HFFc6 (cell line): ENCODE results near the gene PIK3C2B. TPM values are rescaled to one million over a fixed set of nuclear protein-coding genes. Genes with fewer than 3 reads are reported as not detected.

Experiments used
- DNase-seq: peaks from one replicate; pipeline ENCODE4 v3.0.0-alpha.2; 2018
- H3K27ac Mint-ChIP-seq: 2 replicates; pipeline ENCODE4 v1.8.0; 2020; ENCODE audit warnings: mild to moderate bottlenecking, mixed read lengths
- H3K27me3 Mint-ChIP-seq: 2 replicates; pipeline ENCODE4 v1.8.0; 2021; ENCODE audit warnings: mild to moderate bottlenecking, moderate library complexity, mixed read lengths; ENCODE audit not compliant: insufficient read depth
- H3K36me3 Mint-ChIP-seq: 2 replicates; pipeline ENCODE4 v1.8.0; 2021; ENCODE audit warnings: low read depth, mixed read lengths
- H3K4me1 Mint-ChIP-seq: 2 replicates; pipeline ENCODE4 v1.8.0; 2020; ENCODE audit warnings: low read depth, mixed read lengths
- H3K4me3 Mint-ChIP-seq: 2 replicates; pipeline ENCODE4 v1.8.0; 2020; ENCODE audit warnings: mild to moderate bottlenecking, moderate library complexity, mixed read lengths
- H3K9me3 Mint-ChIP-seq: 2 replicates; pipeline ENCODE4 v1.8.0; 2020; ENCODE audit warnings: mild to moderate bottlenecking, mixed read lengths
- total RNA-seq, 6 experiments: library from RNA; stranded (reverse); fragmentation: NEBNext Ultra II Directional; extraction: Animal tissue kit (Norgen Biotek cat#: 25700); gene quantifications; 2 replicates in 1 of 6; 3 replicates in 5 of 6; pipeline ENCODE4 v1.2.3, GENCODE V29; 2021
- TF ChIP-seq, protein P1 (sequence below): fragments of 200-600 bp; sonication (generic); IDR thresholded peaks from 2 replicates; pipeline ENCODE4 v1.5.0; 2021; ENCODE audit warnings: antibody characterized with exemption, mild to moderate bottlenecking

Gene PIK3C2B
- total RNA-seq, 6 experiments from 2014 or later, result 1.6 to 3.2 (median 2.0) TPM

DNA sequence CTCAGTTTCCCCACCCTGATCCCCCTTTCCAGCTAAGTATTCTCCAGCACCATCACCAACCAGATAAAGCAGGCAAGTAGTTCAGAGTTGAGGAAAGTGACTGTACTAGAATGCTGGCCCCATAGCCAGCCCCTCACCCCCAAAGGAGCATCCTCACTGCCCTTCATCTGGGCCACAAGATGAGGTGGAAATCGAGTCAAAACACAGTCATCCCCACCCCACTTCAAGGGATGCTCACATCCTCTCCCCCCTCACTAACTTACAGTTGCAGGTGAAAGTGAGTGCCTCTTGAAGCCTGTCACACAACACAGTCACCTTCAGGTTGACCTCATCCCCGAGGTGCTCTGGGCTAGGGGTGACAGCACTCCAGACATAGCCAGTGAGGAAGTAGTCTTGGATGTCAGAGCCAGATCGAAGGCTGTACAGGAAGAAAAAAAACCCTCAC lies 30.4 kb downstream of the PIK3C2B start:
- no peak overlapping the region for H3K27ac Mint-ChIP-seq
- DNase-seq, result no peak
- TF ChIP-seq, protein P1, sequence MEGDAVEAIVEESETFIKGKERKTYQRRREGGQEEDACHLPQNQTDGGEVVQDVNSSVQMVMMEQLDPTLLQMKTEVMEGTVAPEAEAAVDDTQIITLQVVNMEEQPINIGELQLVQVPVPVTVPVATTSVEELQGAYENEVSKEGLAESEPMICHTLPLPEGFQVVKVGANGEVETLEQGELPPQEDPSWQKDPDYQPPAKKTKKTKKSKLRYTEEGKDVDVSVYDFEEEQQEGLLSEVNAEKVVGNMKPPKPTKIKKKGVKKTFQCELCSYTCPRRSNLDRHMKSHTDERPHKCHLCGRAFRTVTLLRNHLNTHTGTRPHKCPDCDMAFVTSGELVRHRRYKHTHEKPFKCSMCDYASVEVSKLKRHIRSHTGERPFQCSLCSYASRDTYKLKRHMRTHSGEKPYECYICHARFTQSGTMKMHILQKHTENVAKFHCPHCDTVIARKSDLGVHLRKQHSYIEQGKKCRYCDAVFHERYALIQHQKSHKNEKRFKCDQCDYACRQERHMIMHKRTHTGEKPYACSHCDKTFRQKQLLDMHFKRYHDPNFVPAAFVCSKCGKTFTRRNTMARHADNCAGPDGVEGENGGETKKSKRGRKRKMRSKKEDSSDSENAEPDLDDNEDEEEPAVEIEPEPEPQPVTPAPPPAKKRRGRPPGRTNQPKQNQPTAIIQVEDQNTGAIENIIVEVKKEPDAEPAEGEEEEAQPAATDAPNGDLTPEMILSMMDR, result no peak
- H3K4me3 Mint-ChIP-seq, result no peak overlapping the region
- H3K27me3 Mint-ChIP-seq, result peaks cover 16% of the 10 kb centered on the region
- H3K36me3 Mint-ChIP-seq, result no peaks in the 10 kb centered on the region
- H3K9me3 Mint-ChIP-seq, result no peaks in the 10 kb centered on the region
- H3K4me1 Mint-ChIP-seq, result no peaks in the 10 kb centered on the region

DNA sequence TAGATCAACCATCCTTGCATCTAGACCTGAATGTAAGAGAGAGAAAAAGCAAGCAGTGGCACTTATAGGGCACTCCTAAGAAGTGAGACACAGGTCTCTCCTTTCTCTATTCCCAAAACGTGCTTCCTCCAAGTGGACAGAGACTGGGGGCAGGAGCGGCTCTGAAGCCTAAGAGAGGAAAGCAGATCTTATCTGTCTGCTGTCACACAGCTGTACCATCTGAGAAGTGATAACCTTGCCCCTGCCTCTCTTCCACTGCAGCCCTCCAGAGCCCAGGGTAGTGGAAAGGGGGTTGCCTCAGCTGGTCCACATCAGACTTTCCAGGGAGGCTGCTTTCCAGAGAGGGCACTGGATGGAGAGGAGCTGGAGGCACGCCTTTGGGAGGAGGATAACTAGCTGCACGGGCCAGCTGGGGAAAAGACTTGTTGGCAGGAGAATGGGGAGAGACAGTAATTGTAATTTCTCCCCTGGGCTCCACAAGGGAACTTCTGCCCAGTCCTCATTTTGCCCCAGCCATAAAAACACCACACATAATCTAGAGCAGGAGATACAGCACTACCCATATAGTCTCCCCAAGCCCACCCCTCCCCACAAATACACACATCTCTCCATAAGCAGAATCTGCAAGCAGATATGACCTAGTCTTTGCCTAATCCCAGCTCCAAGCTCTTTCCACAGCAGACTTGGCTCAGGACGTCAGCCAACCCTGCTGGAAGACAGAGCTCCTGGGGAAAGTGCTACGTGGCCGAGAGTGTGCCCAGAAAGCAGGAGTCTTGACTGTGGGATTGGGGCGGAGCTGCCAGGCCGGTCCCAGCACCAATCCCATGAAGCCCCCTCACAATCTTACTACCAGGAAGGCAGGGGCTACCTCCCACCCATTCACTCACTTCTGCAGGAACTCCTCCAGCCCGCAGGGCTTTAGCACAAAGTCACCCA lies 31.2 kb downstream of the PIK3C2B start:
- H3K36me3 Mint-ChIP-seq, result no peaks in the 10 kb centered on the region
- DNase-seq, result no peak

GRCh38 chr1:204462229-204462561 lies 32.4 kb downstream of the PIK3C2B start:
- Mint-ChIP-seq H3K9me3 (no peaks in the 10 kb centered on the region), H3K27ac (no peak overlapping the region), H3K4me1 (no peaks in the 10 kb centered on the region), H3K36me3 (no peaks in the 10 kb centered on the region), H3K4me3 (no peak overlapping the region), H3K27me3 (peaks cover 23% of the 10 kb centered on the region)
- TF ChIP-seq, protein P1, result no peak
- DNase-seq, result no peak

More for the DNA sequence above, 31.2 kb downstream of the PIK3C2B start:
- Mint-ChIP-seq H3K4me1 (no peaks in the 10 kb centered on the region), H3K9me3 (no peaks in the 10 kb centered on the region), H3K4me3 (no peak overlapping the region), H3K27ac (no peak overlapping the region), H3K27me3 (peaks cover 18% of the 10 kb centered on the region)
- TF ChIP-seq, protein P1, result no peak

GRCh38 chr1:204461331-204462228 lies 33.0 kb downstream of the PIK3C2B start:
- Mint-ChIP-seq H3K27me3 (peaks cover 23% of the 10 kb centered on the region), H3K36me3 (no peaks in the 10 kb centered on the region), H3K9me3 (no peaks in the 10 kb centered on the region), H3K4me3 (no peak overlapping the region), H3K4me1 (no peaks in the 10 kb centered on the region), H3K27ac (no peak overlapping the region)
- TF ChIP-seq, protein P1, result no peak
- DNase-seq, result no peak

DNA sequence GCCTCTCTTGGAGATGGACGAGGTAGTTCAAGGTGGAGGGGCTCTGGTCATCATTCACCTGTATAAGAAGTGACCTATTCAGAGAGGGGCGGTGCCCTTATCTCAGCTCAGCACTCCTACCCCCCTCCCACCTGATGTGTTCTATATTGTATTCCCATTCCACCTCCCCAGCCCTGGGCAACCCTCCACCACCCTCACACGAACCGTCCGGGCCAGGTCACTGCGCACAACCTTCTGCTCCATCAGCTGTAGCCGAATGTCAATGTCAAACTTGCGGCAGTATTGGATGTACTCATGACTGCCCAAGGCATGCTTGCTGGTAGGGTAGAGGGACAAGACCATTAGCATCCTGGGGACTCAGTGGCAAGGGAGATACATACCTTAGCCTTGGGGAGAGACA lies 34.3 kb downstream of the PIK3C2B start:
- TF ChIP-seq, protein P1, result no peak
- no peaks in the 10 kb centered on the region for H3K36me3 Mint-ChIP-seq
- H3K4me1 Mint-ChIP-seq, result no peaks in the 10 kb centered on the region
- no peak for DNase-seq
- H3K27ac Mint-ChIP-seq, result no peak overlapping the region
- no peaks in the 10 kb centered on the region for H3K9me3 Mint-ChIP-seq
- no peak overlapping the region for H3K4me3 Mint-ChIP-seq
- peaks cover 20% of the 10 kb centered on the region for H3K27me3 Mint-ChIP-seq
